NCI-H345 treated with DMSO at 0.1 percent for 48 hours (cell line): Measurements from ENCODE around the gene C4BPB.

Experiments used
- DNase-seq: peaks from one replicate; lab custom pipeline; 2025; ENCODE audit not compliant: unreplicated experiment; lab: John Stamatoyannopoulos, UW

The C4BPB gene

GRCh38 chr1:207084232-207084631 is 4.4 kb upstream of the C4BPB start:
- DNase-seq = no peak

- peak; percentile 41 for DNase-seq
Observed at GRCh38 chr1:207084701-207085180, 3.9 kb upstream of the C4BPB start.

DNA sequence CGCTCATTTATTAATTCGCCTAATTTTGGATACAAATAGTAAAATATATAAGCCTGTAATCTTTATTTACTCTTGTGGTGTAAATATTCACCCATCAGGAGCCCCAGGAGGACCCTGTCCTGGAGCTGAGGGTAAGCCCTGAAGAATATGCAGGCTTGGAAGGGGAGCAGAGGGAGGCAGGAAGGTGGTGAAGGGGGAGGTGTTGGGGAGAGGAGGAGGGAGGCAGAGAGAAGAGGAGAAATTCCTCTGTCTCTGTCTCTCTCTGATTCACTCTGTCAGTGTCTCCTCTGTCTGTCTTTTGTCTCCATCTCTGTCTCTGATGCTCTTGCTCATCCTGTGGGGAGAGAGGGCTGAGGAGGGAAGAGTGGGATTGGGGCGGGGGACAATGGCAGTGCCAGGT is 2.8 kb upstream of the C4BPB start:
- DNase-seq = no peak

DNA sequence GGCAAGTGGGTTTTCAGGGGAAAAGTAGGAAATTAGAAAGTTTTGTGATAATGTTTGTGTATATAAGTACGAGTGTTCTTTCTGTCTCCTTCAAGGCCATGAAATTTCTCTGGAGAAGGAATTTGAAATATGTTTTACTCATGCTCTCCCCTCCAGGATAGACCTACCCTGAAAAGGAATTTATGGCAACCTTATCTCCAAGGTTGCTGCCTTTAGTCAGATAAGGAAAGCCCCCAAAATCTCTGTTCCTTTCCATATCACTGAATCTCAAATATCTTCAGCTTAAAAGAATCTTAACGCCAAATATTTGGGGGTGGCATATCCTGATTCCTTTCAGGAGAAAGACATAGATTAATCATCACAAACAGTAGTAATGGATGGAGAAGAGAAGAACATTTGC is 499 bp upstream of the C4BPB start:
- no peak for DNase-seq

DNA sequence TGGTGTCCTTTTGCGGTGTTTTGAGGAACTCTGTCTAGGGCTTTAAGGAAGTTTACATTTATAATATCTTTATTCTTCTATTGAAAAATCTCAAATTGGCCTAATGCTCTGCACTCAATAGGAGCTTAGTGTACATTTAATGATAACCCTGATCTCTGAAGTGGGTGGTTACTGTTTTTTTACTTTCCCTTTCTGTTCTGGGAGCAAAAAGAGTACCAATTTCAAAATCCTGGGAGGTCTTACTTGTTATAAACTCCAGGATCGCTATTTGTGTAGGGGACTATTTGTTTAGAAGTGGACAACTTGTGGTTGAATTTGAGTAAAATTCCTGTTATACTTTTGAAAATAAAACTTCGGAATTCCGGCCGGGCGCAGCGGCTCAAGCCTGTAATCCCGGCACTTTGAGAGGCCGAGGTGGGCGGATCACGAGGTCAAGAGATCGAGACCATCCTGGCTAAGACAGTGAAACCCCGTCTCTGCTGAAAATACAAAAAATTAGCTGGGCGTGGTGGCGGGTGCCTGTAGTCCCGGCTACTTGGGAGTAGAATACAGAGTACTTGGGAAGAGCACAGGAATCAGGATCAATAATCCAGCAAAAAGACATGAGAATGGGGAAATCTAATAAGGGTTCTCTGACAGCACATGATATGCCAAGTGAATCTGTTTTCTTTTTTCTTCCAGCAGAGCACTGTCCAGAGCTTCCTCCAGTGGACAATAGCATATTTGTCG is 1.1 kb downstream of the C4BPB start:
- no peak for DNase-seq

DNA sequence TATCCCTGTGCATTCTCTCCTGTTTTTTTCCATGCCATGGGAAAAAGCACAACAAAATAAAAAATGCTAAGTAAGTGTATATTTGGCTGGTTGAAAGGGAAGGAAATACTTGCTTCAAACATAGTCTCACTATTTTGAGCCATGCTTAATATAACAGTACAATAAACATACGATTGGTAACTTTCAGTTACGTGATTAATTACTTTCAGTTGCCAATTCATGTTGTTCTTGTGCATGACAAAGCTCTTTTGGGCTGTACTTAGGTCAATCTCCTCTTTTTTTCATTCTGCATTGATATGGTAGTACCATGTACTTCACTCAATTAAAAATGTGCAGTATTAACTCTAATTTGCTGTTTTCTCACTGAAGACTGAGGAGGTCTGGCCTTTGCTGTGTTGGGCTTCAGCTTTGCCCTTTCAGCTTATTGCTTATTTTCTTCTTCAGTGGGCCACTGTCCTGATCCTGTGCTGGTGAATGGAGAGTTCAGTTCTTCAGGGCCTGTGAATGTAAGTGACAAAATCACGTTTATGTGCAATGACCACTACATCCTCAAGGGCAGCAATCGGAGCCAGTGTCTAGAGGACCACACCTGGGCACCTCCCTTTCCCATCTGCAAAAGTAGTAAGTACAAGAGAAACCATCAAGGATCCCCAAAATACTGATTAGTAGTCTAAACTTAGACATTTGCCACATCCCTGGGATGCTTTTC is 2.7 kb downstream of the C4BPB start:
- DNase-seq = no peak

DNA sequence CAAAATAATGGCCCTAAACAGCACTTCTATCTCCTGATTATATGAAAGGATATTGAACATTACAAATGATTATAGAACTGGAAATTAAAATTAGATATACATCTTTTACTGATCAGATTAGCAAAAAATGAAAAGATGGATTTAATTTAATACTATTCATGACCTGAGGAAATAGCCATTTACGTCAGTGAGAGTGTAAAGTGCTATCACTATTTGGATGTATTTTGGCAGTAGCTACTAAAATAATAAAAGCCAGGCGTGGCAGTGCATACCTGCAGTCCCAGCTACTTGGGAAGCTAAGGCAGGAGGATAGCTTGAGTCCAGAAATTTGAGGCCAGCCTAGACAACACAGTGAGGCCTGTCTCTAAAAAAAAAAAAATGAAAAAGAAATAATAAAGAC is 5.3 kb downstream of the C4BPB start:
- no peak for DNase-seq

- DNase-seq = no peak
Observed at GRCh38 chr1:207097871-207098324, 9.2 kb downstream of the C4BPB start.

GRCh38 chr1:207101720-207102119 is 13.1 kb downstream of the C4BPB start:
- DNase-seq = no peak

DNA sequence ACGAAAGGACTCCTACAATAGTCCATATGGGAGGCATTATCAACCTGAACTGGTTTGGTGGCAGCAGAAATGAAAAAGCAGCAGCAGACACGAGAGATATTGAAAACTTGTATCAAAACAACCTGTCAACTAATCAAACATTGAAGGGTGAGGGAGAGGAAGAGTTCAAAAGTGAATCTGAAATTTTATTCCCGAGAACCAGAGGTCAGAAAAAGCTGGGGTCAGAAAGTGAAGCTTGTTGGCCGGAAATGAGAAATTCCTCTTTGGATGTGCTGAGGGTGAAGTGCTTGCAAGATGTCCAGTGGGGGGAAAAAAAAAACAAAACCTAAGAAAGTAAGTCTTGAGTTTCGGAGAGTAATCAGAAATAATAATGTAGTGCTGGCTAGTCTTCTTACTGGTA is 13.5 kb downstream of the C4BPB start:
- no peak for DNase-seq

GRCh38 chr1:207102659-207103058 is 14.0 kb downstream of the C4BPB start:
- no peak for DNase-seq

- DNase-seq = no peak
Observed at GRCh38 chr1:207103892-207104373, 15.3 kb downstream of the C4BPB start, which contains the start of gene C4BPA. TSS of gene C4BPA (plus strand) at chr1:207104233. CDS start at chr1:207113026, 8,793 bp downstream.

DNA sequence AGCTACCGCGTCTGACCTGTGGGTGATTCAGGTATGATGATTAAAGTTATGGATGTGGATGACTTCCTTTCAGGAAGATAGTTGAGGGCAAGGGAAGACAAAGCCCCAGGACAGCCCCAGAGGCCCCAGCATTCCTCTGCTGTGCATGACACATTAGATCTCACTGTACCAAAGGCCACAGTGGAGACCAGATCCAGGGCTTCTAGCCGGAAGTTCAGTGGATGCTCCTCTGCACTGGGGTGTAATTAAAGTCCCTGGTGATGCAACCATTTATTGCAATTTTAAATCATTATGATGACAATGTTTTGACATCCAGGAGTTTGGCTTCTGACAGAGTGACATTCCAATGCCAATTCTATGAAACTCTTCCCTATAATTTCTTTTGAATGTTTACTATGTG is 20.3 kb downstream of the C4BPB start:
- no peak for DNase-seq

DNA sequence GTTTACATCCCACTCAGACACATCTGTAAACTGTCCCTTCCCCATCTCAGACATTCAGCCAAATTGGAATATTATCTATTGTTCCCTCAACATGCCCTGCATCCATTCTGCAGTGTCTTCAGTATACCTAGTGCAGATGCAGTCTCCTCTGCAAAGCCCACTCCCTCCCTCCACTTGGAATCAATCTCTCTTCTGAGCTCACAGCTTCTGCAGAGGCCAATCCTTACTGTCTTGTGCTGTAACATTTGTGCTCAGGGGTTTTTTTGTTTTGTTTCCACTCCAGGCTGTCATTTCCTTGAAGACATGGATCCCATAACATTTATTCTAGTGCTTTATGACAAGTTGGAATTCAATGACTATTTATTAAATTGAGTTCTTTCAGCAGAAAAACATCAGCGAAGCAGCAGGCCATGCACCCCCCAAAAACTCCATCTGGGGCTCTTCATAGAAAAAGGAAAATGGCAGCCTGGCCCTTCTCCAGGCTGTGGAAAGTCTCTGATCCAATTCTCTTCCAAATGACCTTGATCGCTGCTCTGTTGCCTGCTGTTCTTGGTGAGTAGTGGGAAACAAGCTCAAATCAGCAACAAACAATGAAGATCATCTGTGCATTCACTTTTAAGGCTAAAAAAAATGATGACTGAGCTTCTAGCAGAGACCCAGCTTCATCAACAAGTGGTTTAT is 24.1 kb downstream of the C4BPB start:
- no peak for DNase-seq

DNA sequence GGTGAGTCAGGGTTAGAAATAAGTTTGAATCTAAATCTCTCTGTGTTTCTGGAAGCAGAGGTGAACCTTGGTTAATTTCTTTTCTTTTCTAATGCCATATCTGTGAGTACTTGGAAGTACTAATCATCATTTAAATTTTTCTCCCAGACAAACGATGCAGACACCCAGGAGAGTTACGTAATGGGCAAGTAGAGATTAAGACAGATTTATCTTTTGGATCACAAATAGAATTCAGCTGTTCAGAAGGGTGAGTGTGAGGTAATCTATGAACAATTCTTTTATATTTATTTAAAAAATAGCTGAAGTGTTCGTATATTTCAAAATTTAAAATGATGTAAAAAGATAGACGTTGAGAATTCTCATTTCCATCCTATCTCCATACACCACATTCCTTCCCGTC is 26.6 kb downstream of the C4BPB start:
- no peak for DNase-seq

DNA sequence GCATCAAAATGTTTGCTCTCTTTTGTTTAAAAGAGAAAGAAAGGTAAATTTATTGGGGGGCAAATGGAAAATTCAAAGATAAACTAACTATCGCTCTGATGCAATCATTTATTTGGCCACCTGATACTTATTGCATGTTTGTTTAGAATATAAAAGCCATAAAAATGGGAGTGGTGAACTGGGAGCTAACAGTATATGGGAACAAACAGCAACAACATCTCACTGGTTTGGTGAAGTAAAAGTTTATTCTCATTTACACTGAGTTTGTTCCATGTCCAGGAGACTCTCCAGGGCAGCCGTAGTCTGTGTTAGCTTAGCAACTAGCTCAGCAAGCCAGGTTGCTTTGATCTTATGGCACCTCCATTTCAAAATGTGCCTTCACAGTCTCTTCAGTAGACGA is 35.7 kb downstream of the C4BPB start:
- DNase-seq = no peak

GRCh38 chr1:207128336-207128921 is 39.8 kb downstream of the C4BPB start:
- DNase-seq = no peak

GRCh38 chr1:207129053-207129452 is 40.4 kb downstream of the C4BPB start:
- DNase-seq = no peak

DNA sequence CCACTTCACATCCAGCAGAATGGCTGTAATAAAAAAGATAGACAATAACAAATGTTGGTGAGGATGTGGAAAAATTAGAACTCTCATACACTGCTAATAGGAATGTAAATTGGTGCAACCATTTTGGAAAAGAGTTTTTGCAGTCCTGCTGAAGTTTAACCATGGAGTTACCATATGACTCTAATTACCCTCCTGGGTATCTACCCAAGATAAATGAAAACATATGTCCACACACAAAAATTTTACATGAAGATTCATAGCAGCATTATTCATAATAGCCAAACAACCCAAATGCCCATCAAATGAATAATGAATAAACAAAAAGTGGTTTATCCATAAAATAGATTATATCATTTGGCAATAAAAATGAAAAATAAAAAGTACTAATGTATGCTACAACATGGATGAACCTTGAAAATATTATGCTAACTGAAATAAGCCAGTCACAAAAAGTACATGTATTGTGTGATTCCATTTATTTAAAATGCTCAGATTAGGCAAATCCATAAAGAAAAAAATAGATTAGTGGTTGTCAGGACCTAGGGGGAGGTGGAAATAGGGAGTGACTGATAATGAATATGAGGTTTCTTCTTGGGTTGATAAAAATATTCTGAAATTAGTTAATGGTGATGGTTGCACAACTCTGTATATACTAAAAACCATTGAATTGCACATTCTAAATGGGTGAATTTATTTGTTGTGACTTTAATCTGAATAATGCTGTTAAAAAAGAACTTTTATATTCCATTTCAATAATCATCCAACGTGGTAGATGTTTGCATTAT is 41.8 kb downstream of the C4BPB start:
- no peak for DNase-seq

DNA sequence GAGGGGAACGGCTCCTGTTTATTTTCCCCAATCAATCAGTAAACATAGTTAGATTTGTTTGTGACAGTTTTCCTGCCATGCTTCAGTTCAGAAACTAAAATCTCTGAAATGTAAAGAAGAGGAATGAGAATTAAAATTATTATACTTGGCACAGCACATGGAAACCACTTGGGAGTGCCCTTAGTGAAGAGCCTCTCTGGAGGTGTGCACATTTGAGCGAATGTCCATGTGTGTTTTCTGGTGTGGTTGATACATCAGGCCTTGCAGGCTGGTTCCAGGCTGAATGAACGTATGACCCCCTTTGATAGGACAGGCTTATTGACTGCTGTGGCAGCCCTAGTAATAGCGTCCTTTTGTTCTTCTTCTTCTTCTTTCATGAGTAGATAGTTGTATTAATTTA is 42.5 kb downstream of the C4BPB start:
- no peak for DNase-seq

- DNase-seq = no peak
Observed at GRCh38 chr1:207134581-207134980, 45.9 kb downstream of the C4BPB start.
